Middle frontal gyrus (tissue), 1 donor: ENCODE results near the gene IRF1.

Experiments used
- DNase-seq: peaks from one replicate; pipeline ENCODE4 v3.0.0-alpha.2; 2015; ENCODE audit warnings: low spot score; ENCODE audit errors: extremely low spot score

IRF1 gene

GRCh38 chr5:132474881-132475496, 15.6 kb downstream of the IRF1 start:
- DNase-seq: no peak

- no peak for DNase-seq
These were observed 16.3 kb downstream of the IRF1 start for GRCh38 chr5:132474131-132474723.

GRCh38 chr5:132473668-132474067, 16.9 kb downstream of the IRF1 start:
- no peak for DNase-seq

- no peak for DNase-seq
These were observed 17.5 kb downstream of the IRF1 start for GRCh38 chr5:132473019-132473531.

GRCh38 chr5:132472431-132472830, 18.1 kb downstream of the IRF1 start:
- DNase-seq: no peak

- DNase-seq: no peak
These were observed 18.6 kb downstream of the IRF1 start for GRCh38 chr5:132471944-132472343.

- DNase-seq: no peak
These were observed 19.2 kb downstream of the IRF1 start for GRCh38 chr5:132471151-132471907.

GRCh38 chr5:132470596-132470995, 20.0 kb downstream of the IRF1 start:
- DNase-seq: no peak

GRCh38 chr5:132470010-132470392, 20.6 kb downstream of the IRF1 start:
- DNase-seq: no peak

GRCh38 chr5:132469380-132470009, 21.1 kb downstream of the IRF1 start:
- DNase-seq: no peak

GRCh38 chr5:132468656-132469379, 21.8 kb downstream of the IRF1 start:
- no peak for DNase-seq

GRCh38 chr5:132467287-132467984, 23.1 kb downstream of the IRF1 start:
- DNase-seq: no peak

- DNase-seq: no peak
These were observed 23.9 kb downstream of the IRF1 start for GRCh38 chr5:132466433-132467286.

- DNase-seq: no peak
These were observed 25.4 kb downstream of the IRF1 start for GRCh38 chr5:132465059-132465707.

- no peak for DNase-seq
These were observed 26.2 kb downstream of the IRF1 start for GRCh38 chr5:132464156-132464939.

- no peak for DNase-seq
These were observed 26.8 kb downstream of the IRF1 start for GRCh38 chr5:132463811-132464155.

- no peak for DNase-seq
These were observed 27.5 kb downstream of the IRF1 start for GRCh38 chr5:132462856-132463745.

- no peak for DNase-seq
These were observed 28.2 kb downstream of the IRF1 start for GRCh38 chr5:132462333-132462732.
